ENCODE measurements around the gene CTRB2.

DNA sequence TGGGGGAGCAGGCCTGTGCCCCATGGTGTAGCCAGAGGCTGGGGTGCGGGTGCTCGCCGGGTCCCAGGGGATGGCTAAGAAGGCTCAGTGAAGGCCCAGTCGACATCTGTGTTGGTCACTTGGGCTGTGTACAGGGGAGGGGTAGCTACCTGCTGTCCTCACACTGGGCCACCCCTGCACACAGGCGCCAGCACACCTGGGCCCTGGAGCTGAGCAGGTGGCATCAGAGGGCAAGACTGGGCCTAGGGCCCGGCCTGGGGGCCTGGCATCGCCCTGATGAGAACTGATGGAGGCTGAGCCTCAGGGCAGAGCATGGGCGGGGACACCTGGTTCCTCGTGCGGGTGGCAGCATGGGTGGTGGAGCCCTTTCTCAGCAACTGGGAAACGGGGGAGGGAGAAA lies 870 bp upstream of the CTRB2 start:
- TF ChIP-seq, protein P1, sequence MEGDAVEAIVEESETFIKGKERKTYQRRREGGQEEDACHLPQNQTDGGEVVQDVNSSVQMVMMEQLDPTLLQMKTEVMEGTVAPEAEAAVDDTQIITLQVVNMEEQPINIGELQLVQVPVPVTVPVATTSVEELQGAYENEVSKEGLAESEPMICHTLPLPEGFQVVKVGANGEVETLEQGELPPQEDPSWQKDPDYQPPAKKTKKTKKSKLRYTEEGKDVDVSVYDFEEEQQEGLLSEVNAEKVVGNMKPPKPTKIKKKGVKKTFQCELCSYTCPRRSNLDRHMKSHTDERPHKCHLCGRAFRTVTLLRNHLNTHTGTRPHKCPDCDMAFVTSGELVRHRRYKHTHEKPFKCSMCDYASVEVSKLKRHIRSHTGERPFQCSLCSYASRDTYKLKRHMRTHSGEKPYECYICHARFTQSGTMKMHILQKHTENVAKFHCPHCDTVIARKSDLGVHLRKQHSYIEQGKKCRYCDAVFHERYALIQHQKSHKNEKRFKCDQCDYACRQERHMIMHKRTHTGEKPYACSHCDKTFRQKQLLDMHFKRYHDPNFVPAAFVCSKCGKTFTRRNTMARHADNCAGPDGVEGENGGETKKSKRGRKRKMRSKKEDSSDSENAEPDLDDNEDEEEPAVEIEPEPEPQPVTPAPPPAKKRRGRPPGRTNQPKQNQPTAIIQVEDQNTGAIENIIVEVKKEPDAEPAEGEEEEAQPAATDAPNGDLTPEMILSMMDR (IDR thresholded peaks at IDR 0.05), result no peak
- no peak for TF ChIP-seq EZH2phosphoT487 (IDR thresholded peaks at IDR 0.05)
- no peak for TF ChIP-seq EZH2 (IDR thresholded peaks at IDR 0.05)

Data from neural progenitor cell (in vitro differentiated cells).